SK-N-SH treated with all-trans-retinoic acid at 6 μM for 48 hours (cell line): ENCODE results near the gene TRIM47.

Experiments
- BACH2 ChIP-seq: fragments of 250-450 bp; sonication (Bioruptor Pico); IDR thresholded peaks from 2 replicates; pipeline ENCODE4 v1.9.0; 2021; ENCODE audit warnings: mild to moderate bottlenecking, borderline replicate concordance
- CREB5 ChIP-seq: fragments of 250-450 bp; sonication (Bioruptor Pico); IDR thresholded peaks from 2 replicates; pipeline ENCODE4 v1.5.1; 2020; ENCODE audit warnings: low read depth, mild to moderate bottlenecking, moderate library complexity
- ESRRG ChIP-seq: fragments of 250-450 bp; sonication (Bioruptor Pico); IDR thresholded peaks from 2 replicates; pipeline ENCODE4 v1.6.1; 2021; ENCODE audit warnings: mild to moderate bottlenecking
- OSR1 ChIP-seq: fragments of 250-450 bp; sonication (Bioruptor Pico); IDR thresholded peaks from 2 replicates; pipeline ENCODE4 v1.8.0; 2022; ENCODE audit warnings: moderate library complexity, mild to moderate bottlenecking, inconsistent platforms
- PATZ1 ChIP-seq: fragments of 250-450 bp; sonication (Bioruptor Pico); IDR thresholded peaks from 2 replicates; pipeline ENCODE4 v1.8.0; 2020; ENCODE audit warnings: mild to moderate bottlenecking, moderate library complexity, borderline replicate concordance
- PPARA ChIP-seq: fragments of 250-450 bp; sonication (Bioruptor Pico); IDR thresholded peaks from 2 replicates; pipeline ENCODE4 v1.5.0; 2020; ENCODE audit warnings: mild to moderate bottlenecking, borderline replicate concordance
- ZC3H10 ChIP-seq: fragments of 250-450 bp; sonication (Bioruptor Pico); IDR thresholded peaks from 2 replicates; pipeline ENCODE4 v1.5.1; 2021; ENCODE audit warnings: mild to moderate bottlenecking, moderate library complexity
- ZNF565 ChIP-seq: fragments of 450-650 bp; formaldehyde crosslinking; conservative IDR thresholded peaks from 2 replicates; pipeline ENCODE4 v1.5.0; 2020; ENCODE audit warnings: low read depth, mild to moderate bottlenecking, moderate library complexity
- ZNF70 ChIP-seq: fragments of 450-650 bp; formaldehyde crosslinking; IDR thresholded peaks from 2 replicates; pipeline ENCODE4 v1.5.0; 2020; ENCODE audit warnings: mild to moderate bottlenecking, moderate library complexity
- ZNF8 ChIP-seq: fragments of 450-650 bp; formaldehyde crosslinking; IDR thresholded peaks from 2 replicates; pipeline ENCODE4 v1.5.0; 2020; ENCODE audit warnings: mild to moderate bottlenecking, moderate library complexity
- TF ChIP-seq, protein P1 (sequence below): fragments of 250-450 bp; sonication (Bioruptor Pico); IDR thresholded peaks from 2 replicates; pipeline ENCODE4 v1.5.0; 2020; ENCODE audit warnings: mild to moderate bottlenecking, moderate library complexity
- TF ChIP-seq, protein P2 (sequence below): fragments of 250-450 bp; sonication (Bioruptor Pico); IDR thresholded peaks from 2 replicates; pipeline ENCODE4 v1.5.1; 2021; ENCODE audit warnings: mild to moderate bottlenecking, moderate library complexity

DNA sequence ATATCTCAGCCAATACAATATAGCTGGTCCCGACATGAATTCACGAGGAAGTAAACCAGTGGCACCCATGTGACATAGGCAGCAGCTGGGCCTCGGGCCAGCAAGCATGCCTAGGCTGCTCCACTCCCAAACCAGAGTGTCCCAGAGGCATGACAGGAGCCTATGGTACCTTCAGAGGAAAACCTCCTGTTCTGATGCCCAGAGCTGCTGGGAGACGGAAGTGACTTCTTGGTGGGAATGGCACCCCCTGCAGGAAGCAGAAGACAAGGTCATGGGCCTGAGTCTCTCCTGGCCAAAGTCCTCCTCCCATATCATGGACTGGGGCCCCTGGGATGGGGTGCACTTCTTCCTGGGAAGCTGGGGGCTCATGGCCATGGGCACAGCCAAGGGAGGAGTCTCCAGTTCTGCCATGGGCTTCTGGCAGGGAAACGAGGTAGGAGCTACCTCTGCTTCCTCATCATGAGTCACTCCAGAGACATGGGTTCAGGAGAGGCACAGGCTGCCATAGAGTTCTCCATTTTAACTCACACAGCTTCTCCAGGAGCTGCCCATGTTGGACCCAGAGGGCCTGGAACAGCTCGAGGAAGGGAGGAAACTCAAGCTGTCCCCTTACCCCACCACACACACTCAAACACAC lies 49.0 kb upstream of the TRIM47 start:
- TF ChIP-seq ZNF8 (CRISPR knock-in tag) (no peak), CREB5 (CRISPR knock-in tag) (no peak), ZC3H10 (CRISPR knock-in tag) (no peak), BACH2 (CRISPR knock-in tag) (no peak), PATZ1 (CRISPR knock-in tag) (no peak), PPARA (CRISPR knock-in tag) (no peak), OSR1 (CRISPR knock-in tag) (no peak), ZNF70 (no peak), ESRRG (no peak), ZNF565 (CRISPR knock-in tag) (no peak)
- TF ChIP-seq, protein P1, sequence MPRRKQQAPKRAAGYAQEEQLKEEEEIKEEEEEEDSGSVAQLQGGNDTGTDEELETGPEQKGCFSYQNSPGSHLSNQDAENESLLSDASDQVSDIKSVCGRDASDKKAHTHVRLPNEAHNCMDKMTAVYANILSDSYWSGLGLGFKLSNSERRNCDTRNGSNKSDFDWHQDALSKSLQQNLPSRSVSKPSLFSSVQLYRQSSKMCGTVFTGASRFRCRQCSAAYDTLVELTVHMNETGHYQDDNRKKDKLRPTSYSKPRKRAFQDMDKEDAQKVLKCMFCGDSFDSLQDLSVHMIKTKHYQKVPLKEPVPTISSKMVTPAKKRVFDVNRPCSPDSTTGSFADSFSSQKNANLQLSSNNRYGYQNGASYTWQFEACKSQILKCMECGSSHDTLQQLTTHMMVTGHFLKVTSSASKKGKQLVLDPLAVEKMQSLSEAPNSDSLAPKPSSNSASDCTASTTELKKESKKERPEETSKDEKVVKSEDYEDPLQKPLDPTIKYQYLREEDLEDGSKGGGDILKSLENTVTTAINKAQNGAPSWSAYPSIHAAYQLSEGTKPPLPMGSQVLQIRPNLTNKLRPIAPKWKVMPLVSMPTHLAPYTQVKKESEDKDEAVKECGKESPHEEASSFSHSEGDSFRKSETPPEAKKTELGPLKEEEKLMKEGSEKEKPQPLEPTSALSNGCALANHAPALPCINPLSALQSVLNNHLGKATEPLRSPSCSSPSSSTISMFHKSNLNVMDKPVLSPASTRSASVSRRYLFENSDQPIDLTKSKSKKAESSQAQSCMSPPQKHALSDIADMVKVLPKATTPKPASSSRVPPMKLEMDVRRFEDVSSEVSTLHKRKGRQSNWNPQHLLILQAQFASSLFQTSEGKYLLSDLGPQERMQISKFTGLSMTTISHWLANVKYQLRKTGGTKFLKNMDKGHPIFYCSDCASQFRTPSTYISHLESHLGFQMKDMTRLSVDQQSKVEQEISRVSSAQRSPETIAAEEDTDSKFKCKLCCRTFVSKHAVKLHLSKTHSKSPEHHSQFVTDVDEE (CRISPR knock-in tag), result no peak
- TF ChIP-seq, protein P2, sequence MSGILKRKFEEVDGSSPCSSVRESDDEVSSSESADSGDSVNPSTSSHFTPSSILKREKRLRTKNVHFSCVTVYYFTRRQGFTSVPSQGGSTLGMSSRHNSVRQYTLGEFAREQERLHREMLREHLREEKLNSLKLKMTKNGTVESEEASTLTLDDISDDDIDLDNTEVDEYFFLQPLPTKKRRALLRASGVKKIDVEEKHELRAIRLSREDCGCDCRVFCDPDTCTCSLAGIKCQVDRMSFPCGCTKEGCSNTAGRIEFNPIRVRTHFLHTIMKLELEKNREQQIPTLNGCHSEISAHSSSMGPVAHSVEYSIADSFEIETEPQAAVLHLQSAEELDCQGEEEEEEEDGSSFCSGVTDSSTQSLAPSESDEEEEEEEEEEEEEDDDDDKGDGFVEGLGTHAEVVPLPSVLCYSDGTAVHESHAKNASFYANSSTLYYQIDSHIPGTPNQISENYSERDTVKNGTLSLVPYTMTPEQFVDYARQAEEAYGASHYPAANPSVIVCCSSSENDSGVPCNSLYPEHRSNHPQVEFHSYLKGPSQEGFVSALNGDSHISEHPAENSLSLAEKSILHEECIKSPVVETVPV (CRISPR knock-in tag), result no peak
